DOHH2 (cell line): Measurements from ENCODE around the gene AK8.

ENCODE experiments used
- H3F3A ChIP-seq: fragments of 200-600 bp; sonication (generic), shearing (Covaris generic); 2 replicates; pipeline ENCODE4 v1.6.0; 2016; ENCODE audit warnings: antibody characterized with exemption, mild to moderate bottlenecking; ENCODE audit not compliant: control insufficient read depth, insufficient read depth
- H3K27ac ChIP-seq: fragments of 200-600 bp; sonication (generic); 2 replicates; pipeline ENCODE4 v1.5.1; 2014; ENCODE audit warnings: low read depth, mild to moderate bottlenecking, low read length, moderate library complexity
- H3K27me3 ChIP-seq: fragments of 200-600 bp; sonication (generic); 2 replicates; pipeline ENCODE4 v1.6.1; 2014; ENCODE audit warnings: mild to moderate bottlenecking, low read length, mixed read lengths; ENCODE audit not compliant: control insufficient read depth
- H3K36me3 ChIP-seq: fragments of 200-600 bp; sonication (generic); 2 replicates; pipeline ENCODE4 v1.6.1; 2014; ENCODE audit warnings: mild to moderate bottlenecking, low read length, moderate library complexity, mixed read lengths; ENCODE audit not compliant: control insufficient read depth
- H3K4me1 ChIP-seq: fragments of 200-600 bp; sonication (generic); 2 replicates; pipeline ENCODE4 v1.6.1; 2014; ENCODE audit warnings: mild to moderate bottlenecking, low read length, mixed read lengths; ENCODE audit not compliant: control insufficient read depth
- H3K4me2 ChIP-seq: fragments of 200-600 bp; sonication (generic); 2 replicates; pipeline ENCODE4 v1.6.0; 2014; ENCODE audit warnings: mild to moderate bottlenecking, low read length, moderate library complexity
- H3K4me3 ChIP-seq: fragments of 200-600 bp; sonication (generic); 2 replicates; pipeline ENCODE4 v1.5.1; 2014; ENCODE audit warnings: mild to moderate bottlenecking, low read length, mixed read lengths
- H3K79me2 ChIP-seq: fragments of 200-600 bp; sonication (generic); 2 replicates; pipeline ENCODE4 v1.6.1; 2014; ENCODE audit warnings: mild to moderate bottlenecking, low read length, mixed read lengths; ENCODE audit not compliant: control insufficient read depth
- H3K9me2 ChIP-seq: fragments of 200-600 bp; sonication (generic); replicated peaks from 2 replicates; pipeline ENCODE4 v1.6.1; 2014; ENCODE audit warnings: mild to moderate bottlenecking, low read length, mixed read lengths; ENCODE audit not compliant: control insufficient read depth
- H3K9me3 ChIP-seq: fragments of 200-600 bp; sonication (generic); 2 replicates; pipeline ENCODE4 v1.6.1; 2014; ENCODE audit warnings: antibody characterized with exemption, low read length, mixed read lengths; ENCODE audit not compliant: control insufficient read depth, insufficient read depth
- H4K20me1 ChIP-seq: fragments of 200-600 bp; sonication (generic); 2 replicates; pipeline ENCODE4 v1.6.0; 2014; ENCODE audit warnings: low read depth, mild to moderate bottlenecking, antibody characterized with exemption, low read length, moderate library complexity; ENCODE audit not compliant: control insufficient read depth, insufficient read depth
- EZH2phosphoT487 ChIP-seq: fragments of 200-600 bp; sonication (generic); IDR thresholded peaks from 2 replicates; pipeline ENCODE4 v1.6.1; 2017; ENCODE audit warnings: borderline replicate concordance, mild to moderate bottlenecking, antibody characterized with exemption, low read length, moderate library complexity, mixed read lengths
- TF ChIP-seq, protein P1 (sequence below): fragments of 200-600 bp; sonication (generic); IDR thresholded peaks from one replicate; pipeline ENCODE4 v1.5.1; 2014; ENCODE audit warnings: antibody characterized with exemption, mild to moderate bottlenecking, low read depth, low read length; ENCODE audit not compliant: poor library complexity, severe bottlenecking

Gene AK8

DNA sequence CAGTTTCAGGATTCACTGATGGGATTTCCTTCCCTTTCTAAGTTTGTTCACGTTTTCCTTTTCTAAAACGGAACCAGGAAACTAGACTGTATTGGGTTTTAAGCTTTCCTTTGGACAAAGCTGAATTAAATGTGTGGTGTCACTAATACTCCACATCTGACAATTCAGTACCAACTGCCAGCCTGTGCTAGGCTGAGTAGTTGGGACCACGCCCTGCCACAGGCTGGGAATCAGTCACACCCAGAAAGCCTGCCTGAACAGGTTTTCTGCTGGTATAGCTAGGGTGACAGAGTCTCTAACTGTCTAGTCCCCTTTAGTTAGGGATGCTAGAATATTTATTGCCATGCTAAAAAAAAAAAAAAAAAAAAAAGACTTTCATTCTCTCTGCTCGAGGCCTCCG lies 16.3 kb upstream of the AK8 start:
- no peak overlapping the region for H3K27ac ChIP-seq
- no peaks in the 10 kb centered on the region for H3K79me2 ChIP-seq
- peaks cover 50% of the 10 kb centered on the region for H3K36me3 ChIP-seq
- peaks cover 12% of the 10 kb centered on the region for H3F3A ChIP-seq
- no peaks in the 10 kb centered on the region for H4K20me1 ChIP-seq
- H3K9me3 ChIP-seq, result no peaks in the 10 kb centered on the region
- H3K4me2 ChIP-seq, result no peak overlapping the region
- no peak overlapping the region for H3K4me3 ChIP-seq
- H3K9me2 ChIP-seq, result no peaks in the 10 kb centered on the region
- TF ChIP-seq, protein P1, sequence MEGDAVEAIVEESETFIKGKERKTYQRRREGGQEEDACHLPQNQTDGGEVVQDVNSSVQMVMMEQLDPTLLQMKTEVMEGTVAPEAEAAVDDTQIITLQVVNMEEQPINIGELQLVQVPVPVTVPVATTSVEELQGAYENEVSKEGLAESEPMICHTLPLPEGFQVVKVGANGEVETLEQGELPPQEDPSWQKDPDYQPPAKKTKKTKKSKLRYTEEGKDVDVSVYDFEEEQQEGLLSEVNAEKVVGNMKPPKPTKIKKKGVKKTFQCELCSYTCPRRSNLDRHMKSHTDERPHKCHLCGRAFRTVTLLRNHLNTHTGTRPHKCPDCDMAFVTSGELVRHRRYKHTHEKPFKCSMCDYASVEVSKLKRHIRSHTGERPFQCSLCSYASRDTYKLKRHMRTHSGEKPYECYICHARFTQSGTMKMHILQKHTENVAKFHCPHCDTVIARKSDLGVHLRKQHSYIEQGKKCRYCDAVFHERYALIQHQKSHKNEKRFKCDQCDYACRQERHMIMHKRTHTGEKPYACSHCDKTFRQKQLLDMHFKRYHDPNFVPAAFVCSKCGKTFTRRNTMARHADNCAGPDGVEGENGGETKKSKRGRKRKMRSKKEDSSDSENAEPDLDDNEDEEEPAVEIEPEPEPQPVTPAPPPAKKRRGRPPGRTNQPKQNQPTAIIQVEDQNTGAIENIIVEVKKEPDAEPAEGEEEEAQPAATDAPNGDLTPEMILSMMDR, result no peak
- TF ChIP-seq EZH2phosphoT487, result no peak
- H3K27me3 ChIP-seq, result no peaks in the 10 kb centered on the region
- peaks cover 7% of the 10 kb centered on the region for H3K4me1 ChIP-seq

DNA sequence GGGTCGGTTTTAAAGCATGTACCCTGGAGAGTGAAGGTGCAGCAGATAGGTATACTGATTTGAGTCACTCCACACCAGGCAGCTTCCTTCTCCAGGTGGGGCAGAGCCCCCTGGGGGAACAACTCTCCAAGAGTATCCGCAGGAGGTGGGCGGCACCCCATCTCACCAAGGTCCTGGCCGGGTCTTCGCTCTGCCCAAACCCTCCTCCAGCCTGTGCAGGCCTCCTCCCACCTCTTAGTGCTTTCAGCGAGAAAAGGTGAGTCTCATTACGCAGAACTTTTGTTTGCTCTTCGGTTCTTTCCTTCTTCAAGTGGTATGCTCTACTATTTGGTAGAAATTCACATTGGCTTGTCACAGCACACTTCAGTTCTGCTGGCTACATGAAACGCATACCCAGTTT lies 14.3 kb upstream of the AK8 start:
- Histone ChIP-seq H3K36me3 (peaks cover 31% of the 10 kb centered on the region), H3K4me3 (no peak overlapping the region), H3K4me2 (no peak overlapping the region), H3K4me1 (peaks cover 26% of the 10 kb centered on the region), H3K9me3 (no peaks in the 10 kb centered on the region), H3K79me2 (no peaks in the 10 kb centered on the region), H3K27ac (no peak overlapping the region), H3K9me2 (no peaks in the 10 kb centered on the region), H4K20me1 (0 out of 2 replicates have a peak, but pooled peaks cover 2% of the 10 kb centered on the region), H3F3A (peaks cover 12% of the 10 kb centered on the region), H3K27me3 (no peaks in the 10 kb centered on the region)
- TF ChIP-seq, protein P1, result no peak
- TF ChIP-seq EZH2phosphoT487, result no peak

DNA sequence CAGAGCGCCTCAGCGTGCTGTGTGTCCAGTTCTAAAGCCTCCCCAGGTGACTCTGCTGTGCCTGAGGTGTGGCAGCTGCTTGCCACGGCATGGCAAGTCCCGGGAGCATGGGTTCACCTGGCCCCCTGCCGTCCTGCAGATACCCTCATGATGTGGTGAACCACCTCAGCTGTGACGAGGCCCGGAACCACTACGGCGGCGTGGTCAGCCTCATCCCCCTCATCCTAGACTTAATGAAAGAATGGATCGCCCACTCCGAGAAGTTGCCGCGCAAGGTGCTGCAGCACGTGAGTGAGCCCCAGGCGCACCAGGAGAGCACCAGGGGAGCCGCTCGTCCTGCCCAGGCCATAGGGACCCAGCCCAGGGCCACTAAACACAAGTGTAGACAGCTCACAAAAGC lies 10.1 kb upstream of the AK8 start:
- TF ChIP-seq, protein P1, result no peak
- no peak for TF ChIP-seq EZH2phosphoT487

More for the DNA sequence above, 10.1 kb upstream of the AK8 start:
- Histone ChIP-seq H3K36me3 (no peaks in the 10 kb centered on the region), H4K20me1 (0 out of 2 replicates have a peak, but pooled peaks cover 2% of the 10 kb centered on the region), H3K27me3 (no peaks in the 10 kb centered on the region), H3K9me3 (no peaks in the 10 kb centered on the region), H3K9me2 (no peaks in the 10 kb centered on the region), H3K4me1 (peaks cover 40% of the 10 kb centered on the region), H3K4me2 (peak overlapping the region; percentile 99), H3K27ac (peak overlapping the region; percentile 75), H3F3A (peaks cover 12% of the 10 kb centered on the region), H3K79me2 (no peaks in the 10 kb centered on the region), H3K4me3 (peak overlapping the region; percentile 72)
